ENCODE measurements around the gene NUP43. TPM values are rescaled to one million over a fixed set of nuclear protein-coding genes. Genes with fewer than 3 reads are reported as not detected.
A peak's percentile ranks its signal among the peaks of the same experiment; 100 is the strongest.

NUP43 gene
- total and polyA plus RNA-seq, 2 of the 13 experiments (the other 11 are each of a cell fraction or from before 2014, with no cell fraction given) = 38.9 to 85.1 TPM

- TF ChIP-seq NR2F1 (CRISPR knock-in tag; IDR thresholded peaks at IDR 0.05) = no peak
- TF ChIP-seq ZGPAT (CRISPR knock-in tag; IDR thresholded peaks at IDR 0.05) = peak; percentile 76
- no peak for TF ChIP-seq ZNF335 (CRISPR knock-in tag; IDR thresholded peaks at IDR 0.05)
- TF ChIP-seq TP53 (CRISPR knock-in tag; conservative IDR thresholded peaks at IDR 0.05) = 0 out of 2 replicates have a peak, but pooled peaks have one; percentile 64
- TF ChIP-seq TCF12 (IDR thresholded peaks at IDR 0.05) = no peak
- peak; percentile 13; the same call in 1 of the 2 replicates for TF ChIP-seq TCF12 (CRISPR knock-in tag; IDR thresholded peaks at IDR 0.05)
- TF ChIP-seq, protein P1, sequence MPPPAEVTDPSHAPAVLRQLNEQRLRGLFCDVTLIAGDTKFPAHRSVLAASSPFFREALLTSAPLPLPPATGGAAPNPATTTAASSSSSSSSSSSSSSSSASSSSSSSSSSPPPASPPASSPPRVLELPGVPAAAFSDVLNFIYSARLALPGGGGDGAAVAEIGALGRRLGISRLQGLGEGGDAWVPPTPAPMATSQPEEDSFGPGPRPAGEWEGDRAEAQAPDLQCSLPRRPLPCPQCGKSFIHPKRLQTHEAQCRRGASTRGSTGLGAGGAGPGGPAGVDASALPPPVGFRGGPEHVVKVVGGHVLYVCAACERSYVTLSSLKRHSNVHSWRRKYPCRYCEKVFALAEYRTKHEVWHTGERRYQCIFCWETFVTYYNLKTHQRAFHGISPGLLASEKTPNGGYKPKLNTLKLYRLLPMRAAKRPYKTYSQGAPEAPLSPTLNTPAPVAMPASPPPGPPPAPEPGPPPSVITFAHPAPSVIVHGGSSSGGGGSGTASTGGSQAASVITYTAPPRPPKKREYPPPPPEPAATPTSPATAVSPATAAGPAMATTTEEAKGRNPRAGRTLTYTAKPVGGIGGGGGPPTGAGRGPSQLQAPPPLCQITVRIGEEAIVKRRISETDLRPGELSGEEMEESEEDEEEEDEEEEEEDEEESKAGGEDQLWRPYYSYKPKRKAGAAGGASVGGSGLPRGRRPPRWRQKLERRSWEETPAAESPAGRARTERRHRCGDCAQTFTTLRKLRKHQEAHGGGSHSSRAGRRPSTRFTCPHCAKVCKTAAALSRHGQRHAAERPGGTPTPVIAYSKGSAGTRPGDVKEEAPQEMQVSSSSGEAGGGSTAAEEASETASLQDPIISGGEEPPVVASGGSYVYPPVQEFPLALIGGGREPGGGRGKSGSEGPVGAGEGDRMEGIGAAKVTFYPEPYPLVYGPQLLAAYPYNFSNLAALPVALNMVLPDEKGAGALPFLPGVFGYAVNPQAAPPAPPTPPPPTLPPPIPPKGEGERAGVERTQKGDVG (CRISPR knock-in tag; IDR thresholded peaks at IDR 0.05; ENCODE audit: borderline replicate concordance) = peak; percentile 79; the same call in 1 of the 2 replicates
- TF ChIP-seq ZNF503 (CRISPR knock-in tag; IDR thresholded peaks at IDR 0.05) = peak; percentile 41
- TF ChIP-seq SIN3A (IDR thresholded peaks at IDR 0.05; ENCODE audit: borderline replicate concordance, low read depth, low read length) = no peak
- TF ChIP-seq ERF (CRISPR knock-in tag; IDR thresholded peaks at IDR 0.05) = peak; percentile 60
- TF ChIP-seq RXRA (CRISPR knock-in tag; IDR thresholded peaks at IDR 0.05) = peak; percentile 48; the same call in 1 of the 2 replicates
- no peak for TF ChIP-seq GZF1 (CRISPR knock-in tag; IDR thresholded peaks at IDR 0.05)
- TF ChIP-seq DNMT3B (CRISPR knock-in tag; conservative IDR thresholded peaks at IDR 0.05) = no peak
- peak; percentile 81; the same call in 1 of the 2 replicates for TF ChIP-seq MYPOP (CRISPR knock-in tag; IDR thresholded peaks at IDR 0.05)
- TF ChIP-seq DMTF1 (CRISPR knock-in tag; IDR thresholded peaks at IDR 0.05) = no peak
- TF ChIP-seq ZNF547 (CRISPR knock-in tag; IDR thresholded peaks at IDR 0.05) = no peak; the same call in 1 of the 2 replicates
- no peak for TF ChIP-seq SMC3 (IDR thresholded peaks at IDR 0.05; ENCODE audit: low read length)
- no peak for TF ChIP-seq ZNF17 (CRISPR knock-in tag; IDR thresholded peaks at IDR 0.05)
- peak; percentile 94 for TF ChIP-seq NKX3-1 (CRISPR knock-in tag; IDR thresholded peaks at IDR 0.05)
- TF ChIP-seq NONO (IDR thresholded peaks at IDR 0.05) = no peak
- peak; percentile 95 for TF ChIP-seq NONO (CRISPR knock-in tag; conservative IDR thresholded peaks at IDR 0.05)
- TF ChIP-seq AHR (CRISPR knock-in tag; IDR thresholded peaks at IDR 0.05) = no peak; the same call in 1 of the 2 replicates
Observed at GRCh38 chr6:149749594-149750135, 3.3 kb upstream of the NUP43 start, which contains the start of gene PCMT1 (continued).

All from HepG2 (cell line).